RKO (cell line): Measurements from ENCODE around the gene CHID1.

Source experiments
- DNase-seq: peaks from one replicate; pipeline ENCODE4 v3.0.0-alpha.2; 2016; ENCODE audit warnings: low spot score

The CHID1 gene

DNA sequence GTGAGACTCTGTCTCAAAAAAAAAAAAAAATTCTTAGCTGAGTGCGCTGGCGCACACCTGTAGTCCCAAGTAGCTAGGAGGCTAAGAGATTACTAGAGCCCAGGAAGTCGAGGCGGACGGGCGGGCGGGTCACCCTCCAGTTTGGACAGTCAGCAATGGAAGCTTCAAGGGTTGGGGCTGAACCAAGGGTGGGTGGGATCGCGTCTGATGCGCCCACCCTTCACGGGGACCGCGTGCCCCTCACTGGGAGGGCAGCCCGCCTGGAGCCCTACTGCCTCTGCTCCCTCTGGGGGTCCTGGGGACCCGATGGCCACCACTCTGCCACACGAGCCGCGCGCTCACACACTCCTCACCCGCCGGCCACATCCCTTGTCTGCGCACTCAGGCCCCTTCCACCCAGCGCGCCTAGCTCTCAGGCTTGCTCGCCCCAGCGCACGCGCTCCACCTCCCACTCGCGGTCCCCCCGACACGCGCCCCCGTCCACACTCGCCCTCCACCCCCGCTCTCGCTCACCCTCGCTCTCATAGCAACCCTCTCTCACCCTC is 494 bp downstream of the CHID1 start:
- DNase-seq = peak; percentile 43

DNA sequence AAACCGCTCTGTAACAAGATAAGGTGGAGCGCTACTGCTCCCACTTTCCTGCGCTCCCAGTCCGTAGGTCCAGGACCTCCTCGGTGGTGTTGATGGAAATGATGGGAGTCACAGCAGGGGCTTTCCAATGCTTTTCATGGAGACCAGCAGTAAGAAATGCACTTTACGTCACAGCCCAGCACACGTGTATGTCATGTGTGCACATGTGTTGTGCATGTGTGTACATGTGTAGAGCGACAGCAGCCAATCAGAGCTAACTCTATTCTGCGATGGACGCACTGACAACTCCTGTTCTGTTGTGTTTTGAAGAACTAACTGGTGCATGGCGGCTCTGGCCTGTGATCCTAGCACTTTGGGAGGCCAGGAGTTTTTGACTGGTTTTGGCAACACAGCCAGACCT is 1.2 kb downstream of the CHID1 start:
- DNase-seq = no peak

DNA sequence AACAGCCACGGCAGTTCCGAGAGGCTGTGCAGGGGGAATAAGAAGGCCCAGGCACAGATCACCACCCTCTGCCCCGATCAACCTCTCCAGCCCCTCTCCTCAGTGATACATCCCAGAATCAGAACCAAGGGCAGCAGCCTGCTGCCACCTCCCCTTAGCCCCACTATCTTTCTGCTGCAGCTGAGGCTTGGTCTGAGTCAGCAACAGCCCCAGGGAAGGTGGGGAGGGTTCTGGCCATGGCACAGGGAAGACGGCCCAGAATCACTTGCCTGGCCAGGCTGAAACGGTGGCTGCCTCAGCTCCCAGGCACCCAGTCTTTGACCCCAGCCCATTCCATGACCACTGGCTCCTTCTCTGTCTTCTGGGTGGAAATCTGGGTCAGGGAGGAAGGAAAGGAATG is 2.3 kb downstream of the CHID1 start:
- no peak for DNase-seq

GRCh38 chr11:907668-908067 is 2.9 kb downstream of the CHID1 start:
- no peak for DNase-seq

DNA sequence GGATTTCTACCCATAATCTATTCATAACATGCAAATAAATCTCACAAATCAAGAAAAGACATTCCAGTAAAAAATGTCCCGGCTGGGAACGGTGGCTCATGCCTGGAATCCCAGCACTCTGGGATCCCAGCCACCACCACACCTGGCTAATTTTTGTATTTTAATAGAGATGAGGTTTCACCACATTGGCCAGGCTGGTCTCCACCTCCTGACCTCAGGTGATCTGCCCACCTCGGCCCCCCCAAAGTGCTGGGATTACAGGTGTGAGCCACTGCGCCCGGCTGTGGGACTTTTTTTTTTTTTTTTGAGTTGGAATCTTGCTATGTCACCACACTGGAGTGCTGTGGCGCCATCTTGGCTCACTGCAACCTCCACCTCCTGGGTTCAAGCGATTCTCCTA is 4.7 kb downstream of the CHID1 start:
- DNase-seq = no peak

- no peak for DNase-seq
These were observed 6.2 kb downstream of the CHID1 start for GRCh38 chr11:904380-904779.

DNA sequence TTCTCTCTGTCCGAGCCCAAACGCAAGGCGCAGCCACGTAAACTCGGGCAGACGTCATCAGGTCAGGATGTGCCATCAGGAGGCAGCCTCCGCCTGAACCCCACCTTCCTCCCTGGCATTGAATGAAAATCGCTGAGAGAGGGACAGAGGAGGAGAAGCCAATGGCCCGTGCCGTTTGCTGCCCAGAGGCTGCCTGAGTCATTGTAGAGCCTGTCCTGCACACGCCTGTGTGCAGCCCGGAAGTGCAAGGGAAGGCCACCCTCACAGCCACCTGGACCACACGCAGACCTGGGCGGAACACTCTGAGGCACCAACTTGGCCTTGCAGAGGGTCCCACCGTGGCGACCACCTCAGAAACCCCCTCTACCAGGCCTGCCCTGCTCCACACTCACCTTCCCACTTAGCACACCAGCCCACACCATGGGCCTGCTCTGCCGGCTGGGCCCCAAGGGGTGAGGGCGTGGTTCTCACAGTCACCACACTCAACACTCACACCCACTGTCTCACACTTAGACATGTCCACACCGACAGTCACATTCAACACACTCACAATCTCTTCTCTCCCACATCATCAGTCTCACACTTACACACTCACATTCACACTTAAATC is 9.1 kb downstream of the CHID1 start:
- no peak for DNase-seq

DNA sequence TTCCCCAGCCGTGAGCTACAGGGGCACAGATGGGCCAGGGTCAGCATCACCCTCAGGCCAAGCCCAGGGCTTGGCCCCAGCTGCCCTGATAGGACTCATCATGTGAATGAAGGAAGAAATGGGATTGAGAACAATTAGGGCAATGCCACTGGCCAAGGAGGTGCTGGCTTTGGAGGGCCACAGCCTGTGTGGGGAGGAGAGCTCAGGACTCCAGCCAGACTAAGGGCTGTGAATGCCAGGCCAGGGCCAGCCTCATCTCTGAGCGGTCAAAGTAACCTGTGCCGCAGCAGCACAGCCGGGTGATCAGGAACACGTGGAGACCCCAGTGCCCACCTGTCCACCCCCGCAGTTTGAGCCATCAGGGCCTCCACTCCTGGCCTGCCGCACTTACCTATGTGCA is 10.1 kb downstream of the CHID1 start:
- DNase-seq = no peak

DNA sequence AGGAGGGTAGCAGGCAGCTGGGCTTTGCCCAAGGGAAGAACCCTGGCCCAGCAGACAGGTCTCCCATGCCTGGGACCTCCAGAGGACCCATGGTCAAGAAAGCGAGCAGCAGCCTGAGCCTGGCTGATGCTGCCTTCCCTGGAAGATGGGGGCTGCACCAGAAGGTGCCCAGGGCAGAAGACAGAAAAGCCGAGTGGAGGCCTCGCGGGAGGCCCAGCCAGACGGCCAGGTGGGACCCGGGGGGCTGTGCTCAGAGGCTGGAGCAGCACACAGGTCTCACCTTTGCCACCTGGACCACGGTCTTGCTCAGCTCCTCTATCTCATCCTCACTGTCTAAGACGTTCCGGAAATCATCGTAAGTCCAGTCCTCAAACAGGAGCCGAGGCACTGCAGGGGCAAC is 10.9 kb downstream of the CHID1 start:
- DNase-seq = no peak

DNA sequence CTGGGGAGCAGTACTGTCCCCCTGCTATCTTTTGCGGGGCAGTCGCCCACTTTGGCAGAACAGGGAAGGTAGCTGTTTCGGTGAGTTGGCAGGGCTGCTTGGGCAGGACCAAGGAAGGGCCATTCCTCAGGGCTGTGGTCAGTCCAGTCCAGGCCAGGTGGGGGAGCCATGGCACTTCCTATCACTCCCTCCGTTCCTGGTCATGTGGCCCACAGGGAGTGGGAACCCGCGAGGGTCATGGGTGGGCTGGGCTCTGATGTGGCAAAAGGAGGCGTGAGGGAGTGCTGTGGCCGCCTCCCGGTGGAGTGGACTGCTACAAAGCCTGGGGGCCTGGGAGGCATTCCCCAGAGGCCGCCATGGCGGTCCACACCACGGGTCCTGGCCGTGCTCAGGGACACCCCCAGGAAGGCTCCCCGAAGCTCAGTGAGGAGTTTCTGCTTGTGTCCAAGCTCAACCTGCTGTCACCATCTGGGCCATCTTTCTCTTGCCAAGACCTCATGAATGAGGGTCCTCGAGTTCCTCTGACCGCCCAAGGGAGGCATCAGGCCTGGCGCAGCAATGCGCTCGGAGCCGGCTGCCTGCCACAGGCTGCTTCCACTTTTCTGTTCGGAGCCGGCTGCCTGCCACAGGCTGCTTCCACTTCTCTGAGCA is 11.9 kb downstream of the CHID1 start:
- DNase-seq = no peak

DNA sequence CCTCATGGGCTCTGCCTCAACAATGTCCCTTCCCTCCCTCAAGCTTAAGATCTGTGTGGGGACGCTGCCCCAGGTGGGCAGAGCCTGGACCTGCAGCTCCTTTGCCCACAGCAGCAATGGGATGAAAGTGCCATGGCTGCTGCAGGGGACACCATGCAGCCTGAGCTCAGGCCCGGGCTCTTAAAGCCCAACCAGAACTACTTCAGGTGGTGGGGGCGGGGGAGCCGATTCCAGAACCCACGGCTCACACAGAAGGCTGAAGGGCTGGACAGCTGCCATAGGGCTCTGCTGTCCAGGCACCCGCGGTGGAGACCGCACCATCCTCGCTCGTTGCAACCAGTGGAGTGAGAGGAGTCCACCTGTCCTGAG is 12.5 kb downstream of the CHID1 start:
- peak; percentile 43 for DNase-seq

DNA sequence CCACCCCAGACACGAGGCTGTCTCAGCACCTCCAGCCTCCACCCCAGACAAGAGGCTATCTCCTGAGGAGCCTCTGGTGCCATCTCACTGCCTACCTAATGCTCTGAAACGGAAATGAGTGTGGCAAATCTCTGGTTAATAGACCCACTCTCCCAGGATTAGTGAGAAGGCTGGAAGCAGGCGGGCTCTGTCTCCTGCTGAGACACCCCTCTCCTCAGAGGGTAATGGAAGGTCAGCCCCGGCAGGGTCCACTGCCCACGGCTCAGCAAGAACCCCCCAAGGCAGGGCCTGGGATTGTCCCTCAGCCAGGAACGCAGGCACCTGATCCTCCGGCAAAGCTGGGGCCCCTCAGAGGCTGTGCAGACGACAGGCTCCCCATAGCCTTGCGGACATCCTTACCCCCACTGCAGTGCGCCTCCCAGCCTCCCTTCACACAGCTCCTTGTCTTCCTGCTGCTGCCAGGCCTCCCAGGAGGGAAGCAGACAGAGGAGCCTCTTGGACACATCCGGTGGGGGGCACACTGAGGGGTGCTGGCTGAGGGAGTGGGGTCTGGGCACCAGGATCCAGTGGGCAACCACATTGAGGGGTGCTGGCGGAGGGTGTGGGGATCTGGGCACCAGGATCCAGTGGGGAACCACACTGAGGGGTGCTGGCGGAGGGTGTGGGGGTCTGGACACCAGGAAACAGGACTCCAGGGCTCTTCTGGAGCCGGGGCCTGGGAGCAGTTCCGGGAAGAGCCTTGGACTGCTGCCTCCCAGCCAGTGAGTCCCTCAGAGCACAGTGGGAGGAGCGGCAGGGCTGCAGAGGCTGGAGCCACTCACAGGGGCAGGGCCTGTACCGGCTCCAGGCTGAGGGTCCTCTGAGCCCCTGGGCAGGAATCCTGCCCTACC is 13.1 kb downstream of the CHID1 start:
- DNase-seq = no peak

DNA sequence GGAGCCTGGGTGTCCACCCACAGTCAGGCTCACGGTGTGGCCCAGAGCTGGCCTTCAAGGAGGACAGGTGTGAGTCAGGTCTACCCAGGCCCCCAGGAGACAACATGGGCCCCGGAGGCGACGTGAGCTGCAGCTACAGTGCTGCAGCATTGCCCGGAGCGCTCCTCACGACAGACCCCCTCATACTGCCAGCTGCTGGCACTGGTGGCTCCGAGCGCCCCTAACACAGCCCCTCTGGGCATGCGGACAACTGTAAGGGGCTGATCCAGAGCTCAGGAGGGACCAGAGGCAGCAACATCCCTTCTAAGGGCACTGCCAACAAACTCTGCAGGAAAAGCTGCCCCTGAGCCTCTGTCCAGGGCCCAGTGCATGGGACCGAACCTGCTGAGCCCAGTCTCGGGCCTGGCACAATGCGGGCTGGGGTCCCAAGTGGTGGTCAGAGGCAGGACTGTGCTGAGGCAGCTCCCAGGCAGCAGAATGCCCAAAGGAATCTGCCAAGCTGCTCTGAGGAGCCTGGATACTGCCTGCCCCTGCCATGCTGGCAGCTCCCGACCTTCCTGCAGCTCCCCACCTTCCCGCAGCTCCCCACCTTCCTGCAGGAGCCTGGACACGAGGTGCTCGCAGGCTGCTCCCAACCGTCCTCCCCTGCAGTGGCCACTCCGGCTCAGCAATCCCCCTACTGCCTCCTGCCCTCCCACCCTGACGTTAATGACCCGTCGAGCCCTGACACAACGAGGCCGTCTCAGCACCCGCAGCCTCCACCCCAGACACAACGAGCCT is 15.1 kb downstream of the CHID1 start:
- no peak for DNase-seq

GRCh38 chr11:894575-895201 is 15.9 kb downstream of the CHID1 start:
- DNase-seq = no peak

- DNase-seq = no peak
These were observed 17.5 kb downstream of the CHID1 start for GRCh38 chr11:893008-893654.

DNA sequence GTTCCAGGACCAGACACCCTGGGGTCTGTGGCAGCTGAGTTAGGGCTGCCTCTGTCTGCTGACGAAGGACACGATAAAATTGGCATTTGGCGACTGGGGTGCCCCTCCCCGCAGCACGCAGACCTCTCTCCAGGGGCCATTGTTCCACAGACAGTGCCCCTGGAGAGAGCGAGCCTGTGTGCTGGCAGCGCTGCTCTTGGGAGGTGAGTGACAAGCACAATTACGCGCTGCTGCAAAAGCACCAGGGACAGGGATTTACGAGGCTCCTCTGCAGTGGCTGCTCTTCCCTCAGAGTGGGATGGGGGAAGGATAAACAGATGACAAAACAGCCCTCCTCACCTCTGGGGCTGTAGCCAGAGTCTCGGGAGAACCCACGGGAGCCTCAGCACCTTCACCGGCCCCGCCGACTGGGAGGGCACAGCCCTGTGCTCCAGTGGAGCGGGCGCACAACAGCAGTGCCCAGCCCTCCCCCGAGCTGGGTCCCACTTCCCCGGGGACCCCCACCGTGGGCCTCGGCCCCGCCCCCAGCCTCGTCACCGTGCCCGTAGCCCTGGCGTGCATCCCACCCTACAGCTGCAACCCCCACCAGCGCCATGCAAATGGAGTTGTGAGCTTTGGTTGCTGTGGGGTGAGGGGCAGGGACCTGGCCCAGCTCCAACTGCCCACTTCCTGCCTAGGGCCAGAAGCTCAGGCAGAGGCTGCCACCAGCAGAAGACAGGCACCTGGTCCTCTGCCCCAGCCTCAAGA is 19.6 kb downstream of the CHID1 start:
- DNase-seq = no peak

DNA sequence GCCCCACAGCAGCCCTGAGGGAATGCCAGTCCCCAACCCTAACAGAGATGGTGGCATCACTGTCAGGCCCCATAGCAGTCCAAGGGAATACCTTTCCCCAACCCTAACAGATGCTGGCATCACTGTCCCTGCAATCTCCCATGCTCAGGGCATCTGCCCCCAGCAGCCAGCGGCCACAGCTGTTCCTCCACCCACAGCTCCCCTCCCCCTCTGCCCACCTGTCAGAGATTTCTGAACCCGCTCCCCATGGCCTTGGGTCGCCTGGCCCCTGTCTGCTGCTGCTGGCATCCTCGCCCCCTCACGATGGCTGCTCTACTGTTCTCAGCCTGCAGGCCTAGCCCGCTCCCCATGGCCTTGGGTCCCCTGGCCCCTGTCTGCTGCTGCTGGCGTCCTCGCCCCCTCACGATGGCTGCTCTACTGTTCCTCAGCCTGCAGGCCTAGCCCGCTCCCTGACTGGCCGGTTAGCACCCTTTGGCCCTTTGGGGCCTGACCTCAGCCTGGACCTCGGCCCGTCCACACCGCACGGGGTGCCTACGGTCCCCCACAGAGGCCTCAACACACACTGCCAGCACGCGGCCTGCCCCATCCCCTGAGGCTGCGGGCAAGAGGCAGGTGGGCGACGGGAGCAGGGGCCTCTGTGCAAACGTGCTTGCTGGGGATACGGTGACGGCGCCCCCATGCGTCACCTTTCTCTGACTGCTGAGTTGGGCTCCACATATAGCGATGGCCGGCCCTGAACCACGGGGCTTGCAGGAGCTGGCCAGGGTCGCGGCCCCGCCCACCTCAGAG is 20.7 kb downstream of the CHID1 start:
- no peak for DNase-seq

DNA sequence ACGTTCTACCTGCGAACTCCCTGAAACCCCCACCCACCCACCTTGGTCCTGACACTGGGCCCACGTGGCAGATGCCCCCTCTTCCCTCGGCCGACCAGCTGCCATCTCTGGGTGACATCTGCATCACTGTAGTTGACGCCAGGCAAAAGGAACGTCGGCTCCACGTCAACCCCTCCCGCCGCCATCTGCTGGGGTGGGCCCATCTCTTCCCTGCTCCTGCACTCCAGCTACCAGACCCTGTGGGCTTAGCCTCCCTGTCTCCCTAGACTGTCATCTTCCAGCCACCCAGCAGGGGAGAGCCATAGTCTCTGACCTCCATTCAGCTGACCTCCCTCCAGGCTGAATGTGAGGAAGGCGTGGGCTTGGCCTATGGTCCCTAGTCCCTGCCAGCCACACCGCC is 21.4 kb downstream of the CHID1 start:
- no peak for DNase-seq

GRCh38 chr11:888310-889212 is 22.0 kb downstream of the CHID1 start:
- DNase-seq = no peak
